Limb (tissue), 2 donors: ENCODE data around the gene MAP4K1.
A peak's percentile ranks its signal among the peaks of the same experiment; 100 is the strongest.

ENCODE experiments used
- DNase-seq, 2 donors: peaks; one replicate each; pipeline ENCODE4 v3.0.0-alpha.2; 2016; ENCODE audit errors: extremely low spot score in 2 of 2

MAP4K1 gene

DNA sequence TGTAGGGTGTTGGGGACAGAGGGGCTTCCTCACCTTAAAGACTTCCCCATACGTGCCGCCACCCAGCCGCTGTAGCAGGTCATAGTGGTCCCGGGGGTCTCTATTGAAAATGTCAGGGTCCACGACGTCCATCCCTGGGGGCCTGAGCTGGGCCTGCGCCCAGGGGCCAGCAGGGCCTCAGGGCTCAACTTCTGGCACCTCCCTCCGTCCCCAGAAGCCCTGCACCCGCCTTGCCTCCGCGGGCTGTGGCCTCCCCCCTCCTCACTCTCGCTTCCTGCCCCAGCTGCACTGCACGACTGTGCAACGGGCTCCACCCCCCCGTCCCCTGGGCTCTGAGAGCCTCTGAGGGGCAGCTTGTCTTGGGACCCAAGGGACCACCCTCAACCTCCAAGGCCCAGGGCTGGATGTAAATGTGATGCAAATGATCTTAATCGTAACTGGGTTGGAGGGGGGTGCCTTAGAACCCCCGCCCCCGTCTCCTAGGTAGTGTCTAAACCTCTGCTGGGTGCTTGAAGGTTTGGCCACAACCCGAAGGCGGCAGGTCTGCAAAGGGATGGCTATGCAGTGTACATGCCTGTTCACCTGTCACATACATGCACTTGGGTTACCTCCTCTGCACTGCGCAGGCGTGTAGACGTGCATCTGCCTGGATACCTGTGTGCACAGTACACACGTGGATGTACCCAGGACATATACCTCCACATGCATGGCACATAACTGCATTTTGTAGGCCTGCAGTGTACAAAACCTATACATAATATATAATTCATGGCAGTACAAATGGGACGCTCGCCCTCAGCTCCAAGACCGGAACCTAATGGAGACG is at the start of gene MAP4K1:
Gene MAP4K1 (minus strand): TSS at position 190 of the 826 bp plus-strand sequence. CDS start 58 bp downstream, at position 132.
- DNase-seq: peak in 1 of 2 donors; percentile 47

DNA sequence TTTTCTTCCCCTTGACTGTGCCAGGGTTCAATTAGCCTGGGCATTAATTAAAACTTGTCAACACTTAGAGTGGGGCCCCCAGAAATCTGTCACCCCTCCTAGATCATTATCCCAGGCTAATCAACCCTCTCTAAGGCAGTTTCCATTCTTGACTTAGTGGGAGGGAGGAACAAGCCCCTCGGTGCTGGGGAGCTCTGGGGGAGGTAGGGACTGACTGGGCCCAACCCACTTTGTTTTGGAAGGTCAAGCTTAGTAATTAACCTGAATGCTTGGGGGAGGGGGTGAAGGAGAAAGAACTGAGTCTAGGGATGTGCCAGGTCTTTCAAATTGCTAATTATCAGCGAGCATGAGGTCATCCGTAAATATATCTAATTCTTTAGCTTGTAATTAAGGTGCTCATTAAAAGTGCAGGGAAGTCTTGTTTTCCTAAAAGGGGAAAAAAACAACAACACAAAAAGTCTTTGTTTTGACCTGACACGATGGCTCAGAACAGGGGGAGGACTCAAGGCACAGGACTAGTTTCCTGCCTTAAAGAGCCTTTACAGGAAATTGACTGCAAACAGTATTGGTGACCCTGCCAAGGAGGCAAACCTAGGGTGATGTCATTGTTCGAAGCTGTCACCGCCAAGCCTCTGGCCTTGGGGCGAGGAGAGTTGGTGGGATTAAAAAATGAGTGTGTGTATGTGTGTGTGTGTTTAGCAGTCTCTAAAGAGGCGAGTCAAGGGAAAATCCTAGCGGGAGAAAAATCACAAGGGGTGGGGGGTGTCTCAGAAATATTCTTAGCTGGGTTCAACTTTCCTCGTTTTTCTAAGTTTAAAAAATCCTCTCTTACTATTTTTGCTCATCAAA is 49.1 kb upstream of the MAP4K1 start:
- DNase-seq: no peak

DNA sequence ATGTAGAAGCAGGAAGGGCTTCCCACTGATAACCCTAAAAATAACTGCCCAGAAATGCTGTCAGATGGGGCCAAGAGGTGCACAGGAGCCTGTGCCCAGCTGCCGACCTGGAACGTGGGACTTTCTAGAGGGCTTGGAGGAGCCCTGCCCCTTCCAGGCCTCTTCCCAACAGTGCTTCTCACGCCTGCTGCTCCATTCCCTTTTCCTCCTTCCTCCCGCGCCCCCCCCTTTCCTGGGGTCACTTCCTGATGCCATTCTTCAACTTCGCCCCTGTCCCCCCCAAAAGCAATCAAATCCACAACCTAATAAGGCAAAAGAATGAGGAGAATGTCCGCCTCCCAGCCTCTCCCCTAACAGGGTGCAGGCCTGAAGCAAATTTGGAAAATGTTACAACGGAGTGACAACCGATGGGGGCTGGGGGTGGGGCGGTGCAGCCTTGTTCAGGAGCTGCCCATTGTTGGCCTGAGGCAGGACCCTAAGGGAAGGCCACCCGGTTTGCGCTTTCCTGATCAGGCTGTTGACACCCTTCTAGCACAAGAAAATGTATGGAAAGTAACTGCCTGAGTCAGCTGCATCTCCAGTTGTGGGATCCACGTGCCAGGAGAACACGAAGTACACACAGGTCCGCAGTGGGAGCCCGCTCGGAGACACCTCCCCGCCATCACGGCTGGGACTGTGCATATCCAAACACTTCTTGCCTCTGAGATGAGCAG is 48.4 kb upstream of the MAP4K1 start:
- DNase-seq: peak in 1 of 2 donors; percentile 68

DNA sequence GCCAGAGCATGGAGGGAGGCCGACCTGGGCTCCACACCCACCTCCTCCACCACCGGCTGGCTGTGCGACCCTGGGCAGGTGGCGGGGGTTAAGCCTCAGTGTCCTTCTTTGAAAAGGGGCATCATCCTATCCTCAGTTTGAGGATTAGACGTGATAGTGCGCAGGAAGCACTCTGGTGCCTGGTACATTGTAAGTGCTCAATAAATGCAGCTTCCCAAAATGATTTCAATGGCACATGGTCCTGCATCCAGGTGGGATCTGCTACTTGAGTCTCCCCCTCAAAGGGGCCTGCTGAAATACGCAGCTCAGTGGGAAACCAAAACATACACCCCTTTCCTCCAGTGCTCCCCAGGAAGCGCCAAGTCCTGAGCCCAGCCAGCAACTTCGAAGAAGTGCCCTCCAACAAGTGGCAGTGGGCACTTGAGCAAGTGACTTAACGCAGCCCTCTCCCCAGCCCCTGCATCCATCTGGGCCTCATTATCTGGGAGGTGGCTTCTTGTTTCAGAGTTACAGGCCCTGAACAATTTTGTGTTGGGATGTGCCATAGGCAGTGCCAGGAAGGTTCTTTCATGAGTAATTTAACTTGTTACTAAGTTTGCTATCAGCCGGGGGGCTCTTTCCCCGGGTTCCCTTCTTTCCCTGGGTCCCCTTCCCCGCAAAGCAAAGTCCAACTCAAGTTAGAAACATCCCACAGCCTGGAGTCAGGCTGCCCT is 47.6 kb upstream of the MAP4K1 start:
- DNase-seq: no peak

DNA sequence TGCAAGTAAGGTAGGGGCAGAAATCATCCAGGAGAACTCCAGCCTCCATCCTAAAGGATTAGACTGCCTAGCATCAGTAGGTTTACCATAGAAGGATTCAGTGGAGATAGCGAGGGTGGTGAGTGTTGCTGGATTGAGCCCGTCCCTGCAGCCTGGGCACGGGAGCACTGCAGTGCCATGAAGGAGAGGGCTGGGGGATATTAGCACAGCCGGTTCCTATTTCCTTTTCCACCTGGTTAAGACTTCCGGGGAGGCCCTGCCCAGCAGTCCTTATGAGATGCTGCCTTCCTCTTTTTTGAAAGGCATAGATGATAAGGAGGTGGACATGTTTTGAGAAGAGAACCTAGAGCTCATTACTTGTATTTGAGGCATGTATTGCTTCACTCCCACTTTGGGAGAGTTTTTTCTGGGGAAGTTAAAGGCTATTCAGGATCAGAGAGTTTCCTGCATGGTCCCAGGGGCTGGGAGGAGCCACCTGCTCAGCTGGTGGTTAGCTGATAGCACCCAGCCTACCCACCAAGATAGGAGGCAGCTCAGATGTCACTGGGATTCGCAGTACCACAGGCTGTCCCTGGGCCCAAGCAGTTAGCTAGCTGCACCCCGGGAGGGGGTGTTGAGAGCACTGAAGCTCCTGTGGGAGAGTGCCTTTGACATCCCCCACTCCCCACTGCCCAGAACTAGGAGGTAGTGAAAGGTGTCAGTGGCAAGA is 46.9 kb upstream of the MAP4K1 start:
- DNase-seq: no peak

DNA sequence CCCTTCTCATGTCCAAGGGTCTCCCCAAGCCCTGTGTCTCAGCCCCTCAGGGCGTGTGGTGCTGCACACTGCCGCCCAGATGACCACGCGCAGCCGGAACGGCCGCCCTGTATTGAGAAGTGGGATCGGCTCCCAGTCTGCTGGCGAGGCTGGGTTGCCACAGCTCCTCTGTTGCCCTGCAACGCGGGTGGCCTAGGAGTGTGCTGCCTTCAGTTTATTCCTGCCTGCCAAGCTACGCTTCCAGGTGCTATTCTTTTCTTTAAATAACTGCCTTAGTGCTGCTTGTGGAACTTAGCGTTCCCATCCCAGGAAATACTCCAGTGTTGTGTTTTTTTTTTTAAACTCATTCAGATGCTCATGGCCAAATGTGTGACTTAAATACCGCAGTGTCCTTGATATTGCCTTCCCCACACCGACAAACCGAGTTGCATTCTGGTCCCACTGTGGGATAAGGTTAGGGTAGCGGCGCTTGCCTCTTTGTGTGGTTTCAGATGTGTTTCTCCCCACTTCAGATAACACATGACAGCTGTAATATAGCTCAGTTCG is 46.3 kb upstream of the MAP4K1 start:
- no peak for DNase-seq

DNA sequence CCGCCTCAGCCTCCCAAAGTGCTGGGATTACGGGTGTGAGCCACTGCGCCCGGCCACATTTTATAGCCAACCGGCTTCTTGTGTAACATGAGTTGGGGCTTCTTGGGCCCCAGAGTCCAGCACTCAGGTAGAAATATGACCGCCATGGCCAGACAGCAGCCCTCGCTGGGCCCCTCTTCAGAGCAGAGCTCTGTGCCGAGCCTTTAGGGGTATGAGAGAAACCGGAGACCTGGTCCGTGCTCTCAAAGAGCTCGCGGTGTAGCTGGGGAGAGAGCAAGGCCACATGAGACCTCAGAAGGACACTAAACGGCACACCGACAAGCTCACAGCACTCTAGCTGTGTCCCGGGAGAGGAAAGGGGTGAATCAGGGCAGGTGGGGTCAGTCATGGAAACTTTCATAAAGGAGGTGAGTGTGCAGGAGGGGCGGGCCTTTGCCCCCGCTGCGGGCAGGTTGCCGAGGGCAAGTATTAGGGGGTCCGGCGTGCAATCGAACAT is 45.5 kb upstream of the MAP4K1 start:
- DNase-seq: no peak

DNA sequence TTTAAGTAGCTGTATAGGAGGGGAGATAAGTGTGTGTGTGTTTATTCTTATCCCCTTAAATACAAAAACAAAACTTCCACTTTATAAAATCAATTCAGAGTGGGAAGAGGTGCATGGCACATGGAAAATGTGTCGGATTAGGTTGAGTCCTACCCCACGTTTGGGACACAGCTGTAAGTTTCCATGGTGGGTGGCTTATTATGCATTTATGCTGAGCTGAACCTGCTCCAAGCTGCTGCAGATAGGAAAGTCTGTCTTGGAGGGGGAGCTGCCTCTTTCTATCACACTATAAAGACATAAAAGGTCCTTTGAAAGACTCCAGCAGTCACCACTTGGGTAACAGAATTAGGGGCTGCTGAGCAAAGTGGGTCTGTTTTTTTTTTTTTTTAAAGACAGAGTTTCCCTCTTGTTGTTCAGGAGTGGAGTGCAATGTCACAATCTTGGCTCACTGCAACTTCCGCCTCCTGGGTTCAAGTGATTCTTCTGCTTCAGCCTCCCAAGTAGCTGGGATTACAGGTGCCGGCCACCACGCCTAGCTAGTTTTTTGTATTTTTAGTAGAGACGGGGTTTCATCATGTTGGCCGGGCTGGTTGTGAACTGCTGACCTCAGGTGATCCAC is 44.9 kb upstream of the MAP4K1 start:
- DNase-seq: no peak

DNA sequence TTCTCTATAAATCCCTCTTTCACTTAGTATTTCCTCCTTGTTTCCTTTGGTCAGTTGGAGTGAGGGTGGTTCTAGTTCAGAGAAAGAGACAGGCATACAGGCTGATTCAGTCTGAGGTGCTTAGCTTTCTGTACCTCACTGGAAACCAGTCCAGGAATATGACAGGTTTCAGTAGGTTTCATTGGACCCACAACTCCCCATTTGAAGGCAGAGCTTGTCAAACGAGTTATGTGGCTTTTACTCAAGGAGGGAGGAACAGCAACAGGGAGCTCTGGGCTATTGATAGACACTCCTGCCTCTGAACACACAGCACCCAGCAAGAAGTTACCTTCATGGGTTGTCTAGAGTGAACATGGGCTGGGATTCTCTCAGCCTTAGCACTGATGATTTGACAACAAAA is 44.2 kb upstream of the MAP4K1 start:
- DNase-seq: no peak

DNA sequence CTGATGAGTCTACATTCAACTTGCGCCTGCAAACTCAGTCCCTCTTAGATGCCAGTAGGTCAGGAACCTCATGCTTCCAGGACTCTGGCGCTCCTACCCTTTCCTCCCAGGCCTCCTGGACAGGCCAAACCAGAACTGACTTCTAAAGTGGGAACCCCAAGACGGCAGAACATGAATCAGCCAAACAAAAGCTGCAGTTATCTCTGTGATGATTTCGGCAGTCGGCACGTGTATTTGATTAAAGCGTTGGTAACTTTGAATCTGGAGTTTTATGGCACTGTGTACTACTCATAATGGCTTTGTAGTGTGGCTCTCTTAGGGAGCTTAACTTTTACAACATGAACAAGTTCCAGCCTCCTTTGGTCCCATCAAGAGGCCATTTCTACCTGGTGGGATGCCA is 43.4 kb upstream of the MAP4K1 start:
- no peak for DNase-seq

DNA sequence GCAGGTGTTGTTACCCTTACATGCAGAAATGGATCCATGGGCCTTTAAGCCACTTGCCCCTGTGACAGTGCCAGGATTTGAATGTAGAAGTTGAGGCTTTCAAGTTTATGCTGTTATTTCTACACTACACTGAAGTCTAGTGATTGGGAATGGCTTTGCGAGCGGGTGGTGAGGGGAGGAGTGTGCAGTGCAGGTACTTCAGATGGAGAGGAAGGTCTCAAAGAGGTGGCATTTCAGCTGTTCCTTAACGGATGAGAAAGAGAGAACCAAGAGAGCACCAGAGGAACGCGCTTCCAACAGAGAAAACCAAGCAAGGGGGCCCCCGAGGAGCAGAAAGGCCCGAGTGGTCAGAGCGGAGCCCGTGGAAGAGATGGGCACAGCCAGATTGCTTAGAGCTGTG is 43.0 kb upstream of the MAP4K1 start:
- no peak for DNase-seq

DNA sequence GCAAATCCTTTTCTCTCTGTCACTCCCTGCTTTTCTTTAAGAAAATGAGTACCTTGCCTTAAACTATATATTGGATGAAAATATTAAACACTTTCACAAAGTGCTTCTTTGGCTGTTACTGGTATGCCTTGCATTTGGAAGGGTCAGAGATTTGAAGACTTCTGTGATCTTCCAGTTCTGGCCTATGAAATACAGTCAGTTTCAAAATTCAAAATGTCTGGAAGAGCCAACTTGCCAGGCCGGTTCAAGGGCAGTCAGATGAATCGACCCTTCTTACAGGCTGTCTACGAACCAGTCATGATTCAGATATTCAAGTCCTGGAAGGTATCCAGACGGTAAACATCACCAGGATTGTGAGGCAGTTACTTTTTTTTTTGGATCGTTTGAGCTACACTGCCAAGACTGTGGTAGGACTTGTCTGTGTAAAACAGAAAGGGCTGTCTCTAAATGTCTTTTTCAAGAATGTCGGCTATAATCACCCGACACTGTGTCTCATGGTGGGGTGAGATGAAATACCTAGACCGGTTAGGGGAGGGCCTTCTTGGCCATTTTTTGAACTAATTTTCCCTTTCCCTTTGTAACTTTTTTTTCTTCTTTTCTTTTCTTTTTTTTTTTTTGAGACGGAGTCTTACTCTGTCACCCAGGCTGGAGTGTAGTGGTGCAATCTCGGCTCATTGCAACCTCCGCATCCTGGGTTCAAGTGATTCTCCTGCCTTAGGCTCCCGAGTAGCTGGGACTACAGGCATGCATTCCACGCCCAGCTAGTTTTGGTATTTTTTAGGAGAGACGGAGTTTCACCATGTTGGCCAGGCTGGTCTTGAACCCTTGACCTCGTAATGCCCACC is 40.9 kb upstream of the MAP4K1 start:
- peak in 1 of 2 donors; percentile 86 for DNase-seq

DNA sequence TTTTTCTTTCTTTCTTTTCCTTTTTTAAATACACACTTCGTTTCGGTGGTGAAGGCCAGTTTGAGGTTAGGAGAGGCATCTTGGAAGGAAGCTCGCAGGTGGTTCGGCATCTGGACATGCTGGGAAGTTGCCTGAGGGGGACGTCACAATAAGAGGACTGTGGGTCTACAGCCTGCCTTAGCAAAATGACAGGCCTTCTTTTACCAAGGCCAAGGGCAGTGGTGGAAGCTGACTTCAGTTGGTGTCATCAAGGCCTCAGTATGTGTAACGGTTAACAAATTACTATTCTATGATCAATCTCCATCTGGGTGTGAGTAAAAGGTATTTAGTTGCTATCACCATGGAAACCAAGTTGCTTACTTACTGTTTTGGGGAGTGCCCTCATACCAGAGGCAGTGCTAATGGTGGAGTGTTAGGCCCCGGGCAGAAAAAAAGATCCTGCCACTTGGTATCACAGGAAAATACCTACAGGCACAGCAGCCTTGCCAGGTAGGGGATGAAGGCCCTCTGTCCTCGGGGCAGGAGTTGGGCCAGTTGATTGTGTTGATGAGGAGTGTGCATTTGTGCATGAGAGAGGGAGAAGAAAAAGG is 40.0 kb upstream of the MAP4K1 start:
- no peak for DNase-seq

DNA sequence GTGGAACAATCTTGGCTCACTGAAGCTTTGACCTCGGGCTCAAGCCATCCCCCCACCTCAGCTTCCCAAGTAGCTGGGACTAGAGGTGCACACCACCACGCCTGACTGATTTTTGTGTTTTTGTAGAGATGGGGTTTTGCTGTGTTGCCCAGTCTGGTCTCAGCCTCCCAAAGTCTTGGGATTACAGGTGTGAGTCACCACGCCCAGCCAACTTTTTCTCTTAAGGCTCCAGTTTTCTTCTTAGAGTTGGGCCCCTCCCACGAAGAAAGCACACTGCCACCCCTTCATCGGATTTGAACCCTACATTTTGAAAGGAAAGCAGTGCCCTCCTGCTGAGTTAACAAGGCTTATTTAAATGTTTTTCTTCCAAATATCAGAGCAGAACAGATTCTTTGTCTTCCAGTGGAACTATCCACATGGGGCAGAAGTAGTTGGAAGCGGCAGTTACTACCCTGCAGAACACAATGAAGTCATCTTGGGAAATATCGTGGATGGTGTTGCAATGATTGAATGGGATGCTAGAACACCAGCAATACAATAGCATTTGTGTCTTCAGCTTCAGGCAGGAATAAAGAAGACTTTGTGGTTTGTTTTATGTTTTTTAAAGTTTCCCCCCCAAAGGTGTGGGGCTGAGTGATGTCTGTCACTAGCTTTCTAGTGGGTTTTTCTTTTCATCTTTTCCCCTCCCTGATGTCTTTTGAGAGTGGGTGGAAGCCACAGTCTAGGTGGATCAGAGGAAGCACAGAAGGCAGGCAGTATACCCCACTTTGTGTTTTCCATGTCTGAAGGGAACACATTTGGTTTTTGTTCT is 38.6 kb upstream of the MAP4K1 start:
- DNase-seq: no peak

DNA sequence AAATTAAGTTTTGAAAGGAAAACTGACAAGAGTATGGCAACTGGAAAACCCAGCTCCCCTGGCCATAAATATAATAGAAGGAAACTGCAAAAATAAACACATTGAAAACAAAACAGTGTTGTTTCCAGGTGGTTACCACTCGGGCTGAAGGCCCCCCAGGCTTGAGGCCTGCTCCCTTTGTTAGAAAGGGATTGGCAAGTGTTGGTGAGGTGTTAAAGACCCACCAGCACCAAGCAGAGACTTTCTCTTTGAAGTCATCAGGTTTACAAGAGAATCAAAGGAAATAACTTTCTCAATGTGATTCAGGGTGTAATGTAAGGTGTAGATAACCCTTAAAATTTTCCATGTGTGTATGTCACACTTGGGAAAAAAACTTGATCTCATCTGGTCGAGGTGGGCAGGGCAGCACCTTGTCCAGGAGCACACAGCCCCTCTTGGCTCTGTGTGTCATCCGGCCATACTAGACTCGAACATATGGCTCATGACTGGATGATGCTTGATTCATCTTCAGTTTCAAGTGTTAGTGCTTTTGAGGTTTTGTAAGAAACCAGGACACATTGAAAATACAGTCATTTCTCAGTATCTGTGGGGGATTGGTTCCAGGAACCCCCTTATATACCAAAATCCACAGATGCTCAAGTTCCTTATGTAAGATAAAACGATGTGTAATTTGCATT is 37.5 kb upstream of the MAP4K1 start:
- DNase-seq: no peak

DNA sequence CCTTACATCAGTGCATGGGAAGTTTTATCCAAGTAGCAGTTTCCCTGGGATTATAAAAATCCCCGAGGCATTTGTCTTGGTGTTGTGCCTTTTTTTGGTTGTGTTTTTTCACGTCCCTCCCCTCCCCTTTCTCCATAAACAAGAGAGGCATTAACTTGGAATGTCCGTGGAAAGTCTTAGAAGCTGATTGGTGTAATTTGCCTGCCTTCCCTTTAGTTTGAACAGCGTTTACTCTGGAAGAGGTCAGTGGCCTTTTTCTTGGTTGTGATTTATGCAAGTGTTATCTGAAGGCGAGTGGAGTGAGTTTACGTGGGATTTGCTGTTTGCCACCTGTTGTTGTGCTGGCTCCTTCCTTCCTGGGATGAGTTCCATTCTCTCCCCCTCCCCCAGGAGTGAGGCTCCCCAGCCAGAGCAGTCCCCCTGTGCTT is 36.9 kb upstream of the MAP4K1 start:
- DNase-seq: no peak

DNA sequence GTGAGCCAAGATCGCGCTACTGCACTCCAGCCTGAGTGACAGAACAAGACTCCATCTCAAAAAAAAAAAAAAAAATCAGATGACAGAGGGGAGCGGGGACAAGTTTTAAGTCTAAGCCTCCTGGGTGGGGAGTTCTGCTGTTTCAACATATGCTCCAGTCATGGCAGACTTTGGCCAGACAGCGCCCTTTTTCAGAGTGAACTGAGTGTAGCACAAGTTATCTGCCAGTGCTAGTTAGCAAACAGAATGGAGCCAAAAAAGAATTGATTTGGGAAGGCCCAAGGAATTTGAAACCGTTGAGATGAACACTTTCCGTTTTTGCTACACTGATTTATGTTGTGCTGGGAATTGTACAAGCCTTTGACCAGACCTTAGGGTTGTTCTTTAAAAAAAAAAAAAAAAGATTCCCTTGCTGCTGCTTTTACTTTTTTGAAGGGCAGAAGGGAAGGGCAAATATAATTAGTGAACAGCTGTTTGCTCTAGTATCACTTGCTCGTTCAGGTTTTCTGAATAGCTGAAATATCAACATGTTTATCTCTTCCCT is 35.3 kb upstream of the MAP4K1 start:
- no peak for DNase-seq
